NCI-H524 treated with DMSO at 0.1 percent for 48 hours (cell line): ENCODE results near the gene RHOA.
"Not testable (repeated sequence)": the region's sequence is repeated elsewhere in the genome, so short reads cannot be mapped to it uniquely, and the experiment has no call there.

Experiments used
- DNase-seq: peaks from one replicate; lab custom pipeline; 2025; lab: John Stamatoyannopoulos, UW

RHOA gene

DNA sequence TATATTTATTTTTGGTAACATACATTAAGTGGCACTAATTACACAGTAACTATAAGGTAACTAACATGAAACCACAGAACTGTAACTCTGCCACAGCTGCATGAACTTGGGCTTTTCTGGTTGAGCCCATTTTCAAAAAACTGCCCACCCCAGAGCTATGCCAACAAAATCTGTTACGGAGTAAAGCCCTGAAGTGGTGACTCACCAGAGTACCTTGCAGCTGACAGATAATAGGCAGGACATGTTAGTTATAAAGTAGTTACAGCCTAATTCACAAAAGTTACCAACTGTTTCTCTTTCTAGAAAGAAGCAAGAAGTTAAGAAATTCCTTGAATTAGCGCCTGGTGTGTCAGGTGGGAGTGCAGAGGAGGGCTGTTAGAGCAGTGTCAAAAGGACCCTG lies 52.2 kb downstream of the RHOA start:
- no peak for DNase-seq

DNA sequence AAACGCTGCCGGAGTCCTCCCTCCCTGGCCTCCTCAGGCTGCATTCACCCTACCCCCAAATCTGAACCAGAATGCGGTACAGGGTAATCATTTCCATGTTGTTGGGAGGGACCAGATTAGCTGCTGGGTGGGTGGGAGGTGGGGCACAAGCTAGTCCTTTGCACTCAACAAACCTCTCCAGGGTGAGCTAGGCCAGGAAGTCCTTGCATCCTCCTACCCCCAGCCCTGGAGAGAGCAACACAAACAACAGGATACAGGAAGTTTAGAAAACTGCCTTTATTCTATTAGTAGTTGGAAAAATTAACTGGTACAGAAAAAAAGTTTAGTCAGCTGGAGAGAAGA lies 52.9 kb downstream of the RHOA start:
- no peak for DNase-seq

DNA sequence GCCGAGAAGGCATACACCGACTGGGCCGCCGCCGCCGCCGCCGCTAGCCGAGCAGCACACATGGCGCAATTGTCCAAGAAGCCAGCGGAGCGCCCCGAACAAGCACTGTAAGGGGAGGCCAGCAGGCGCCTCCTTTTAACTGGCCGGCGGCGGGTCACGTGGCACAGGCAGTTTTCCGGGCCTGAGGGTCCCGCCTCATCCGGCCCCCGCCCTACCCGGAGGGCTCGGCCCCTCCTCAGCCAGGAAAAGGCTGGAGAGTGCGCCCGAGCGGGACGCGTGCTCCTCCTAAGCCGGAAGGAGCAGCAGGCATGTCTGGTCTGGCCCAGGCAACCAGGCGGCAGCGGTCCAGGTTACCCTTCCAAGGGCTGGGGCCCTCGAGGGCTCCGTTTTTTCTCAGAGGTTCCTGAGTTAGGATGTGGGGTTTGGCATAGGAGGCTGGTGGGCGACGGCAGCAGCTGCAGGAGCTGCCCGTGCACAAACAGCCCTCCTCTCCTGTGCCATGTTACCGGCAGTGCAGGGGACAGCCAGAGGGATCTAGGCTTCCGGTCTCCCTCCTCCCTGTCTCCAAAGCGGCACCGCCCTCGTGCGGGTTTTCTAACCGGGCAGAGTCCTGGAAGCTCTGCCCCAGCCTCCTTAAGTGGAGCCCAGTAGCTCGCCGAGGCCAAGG lies 53.4 kb downstream of the RHOA start, which contains the start of gene GPX1:
GPX1 (minus strand) TSS at position 137 of the 667 bp plus-strand sequence; CDS start at position 62, 75 bp downstream.
- DNase-seq = peak; percentile 79

DNA sequence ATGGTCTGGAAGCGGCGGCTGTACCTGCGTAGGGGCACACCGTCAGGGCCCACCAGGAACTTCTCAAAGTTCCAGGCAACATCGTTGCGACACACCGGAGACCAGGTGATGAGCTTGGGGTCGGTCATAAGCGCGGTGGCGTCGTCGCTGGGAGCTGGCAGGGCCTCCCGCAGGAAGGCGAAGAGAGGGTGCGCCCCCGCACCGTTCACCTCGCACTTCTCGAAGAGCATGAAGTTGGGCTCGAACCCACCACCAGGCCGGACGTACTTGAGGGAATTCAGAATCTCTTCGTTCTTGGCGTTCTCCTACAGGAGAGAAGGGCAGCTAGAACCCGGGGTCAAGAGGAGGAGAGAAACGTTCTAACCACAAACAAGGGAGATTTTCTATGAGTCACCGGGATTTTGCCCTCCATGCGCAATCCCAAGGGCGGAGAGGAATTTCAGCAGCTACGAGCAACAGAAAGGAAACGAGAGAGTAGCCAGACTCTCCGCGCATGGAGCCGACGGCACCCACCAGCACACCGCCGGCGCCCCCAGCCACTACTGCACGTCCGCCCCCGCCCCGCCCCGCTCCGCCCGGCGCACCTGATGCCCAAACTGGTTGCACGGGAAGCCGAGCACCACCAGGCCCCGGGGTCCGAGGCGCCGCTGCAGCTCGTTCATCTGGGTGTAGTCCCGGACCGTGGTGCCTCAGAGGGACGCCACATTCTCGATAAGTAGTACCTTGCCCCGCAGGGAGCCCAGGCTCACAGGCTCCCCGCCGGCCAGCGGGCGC lies 54.1 kb downstream of the RHOA start:
- DNase-seq = not testable (repeated sequence)

DNA sequence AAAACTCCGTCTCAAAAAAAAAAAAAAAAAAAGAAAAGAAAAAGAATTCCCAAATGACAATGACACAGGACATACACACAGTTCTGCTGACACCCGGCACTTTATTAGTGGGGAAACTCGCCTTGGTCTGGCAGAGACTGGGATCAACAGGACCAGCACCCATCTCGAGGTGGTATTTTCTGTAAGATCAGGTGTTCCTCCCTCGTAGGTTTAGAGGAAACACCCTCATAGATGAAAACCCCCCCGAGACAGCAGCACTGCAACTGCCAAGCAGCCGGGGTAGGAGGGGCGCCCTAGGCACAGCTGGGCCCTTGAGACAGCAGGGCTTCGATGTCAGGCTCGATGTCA lies 54.7 kb downstream of the RHOA start:
- not testable (repeated sequence) for DNase-seq

DNA sequence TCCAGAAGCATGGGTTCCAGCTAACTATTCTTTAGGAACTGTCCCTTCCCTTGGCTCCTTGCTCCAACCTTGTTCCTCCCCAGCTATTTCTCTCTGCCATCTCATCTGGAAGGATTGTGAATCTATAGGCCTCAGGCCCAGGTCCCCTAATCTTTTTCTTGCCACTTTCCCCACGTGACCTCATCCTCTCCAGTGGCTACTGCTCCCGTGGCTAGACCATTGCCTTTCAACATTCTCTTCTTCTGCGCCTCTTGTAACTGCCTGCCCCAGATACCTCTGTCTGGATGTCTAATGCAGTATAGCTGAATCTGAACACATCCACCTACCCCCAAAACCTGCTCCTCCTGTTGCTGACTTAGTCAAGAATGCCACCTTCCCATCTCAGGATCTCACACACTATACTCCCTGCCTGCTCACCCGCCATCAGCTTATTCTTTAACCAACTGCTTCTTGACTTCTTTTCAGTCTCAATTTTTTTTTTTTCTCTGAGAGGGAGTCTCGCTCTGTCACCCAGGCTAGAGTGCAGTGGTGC lies 58.8 kb downstream of the RHOA start:
- DNase-seq = no peak

DNA sequence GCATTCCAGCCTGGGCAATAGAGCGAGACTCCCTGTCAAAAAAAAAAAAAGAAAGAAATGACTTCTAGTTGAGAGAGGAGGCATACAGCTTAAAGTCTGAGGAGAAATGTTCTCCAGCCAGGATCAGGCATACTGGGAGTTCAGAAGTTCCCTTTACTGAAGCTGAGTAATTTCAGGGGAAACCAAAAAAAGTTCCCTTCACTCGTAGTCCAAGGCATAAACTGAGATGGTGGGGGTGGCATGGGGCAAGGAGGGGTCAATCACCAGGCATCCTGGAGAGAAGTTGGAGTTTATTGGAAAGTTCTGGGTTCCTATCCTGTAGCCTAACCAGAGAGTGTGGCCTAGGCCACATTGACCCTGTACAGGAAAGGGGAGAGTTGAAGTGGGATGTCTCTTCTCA lies 59.5 kb downstream of the RHOA start:
- no peak for DNase-seq

DNA sequence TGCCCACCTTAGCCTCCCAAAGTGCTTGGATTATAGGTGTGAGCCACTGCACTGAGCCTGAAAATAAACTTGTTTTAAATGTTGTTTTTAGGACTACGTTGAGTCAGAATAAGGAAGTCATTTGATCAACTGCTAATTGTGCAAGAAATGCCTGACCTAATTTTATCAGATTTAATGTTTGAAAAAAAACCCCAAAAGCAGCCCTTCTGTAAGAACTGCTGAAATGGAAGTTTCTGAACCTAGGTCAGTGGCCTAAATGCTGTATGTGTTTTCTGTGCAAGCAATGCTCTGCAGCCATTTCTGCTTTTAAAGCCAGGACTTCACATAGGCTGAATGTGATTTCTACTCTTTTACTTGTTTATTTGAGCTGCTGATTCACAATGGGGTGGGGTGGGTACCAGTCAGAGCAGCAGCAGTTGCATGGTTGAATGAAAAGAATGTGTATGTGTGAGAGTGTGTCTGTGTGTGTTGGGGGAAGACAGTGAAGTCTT lies 60.2 kb downstream of the RHOA start:
- no peak for DNase-seq

DNA sequence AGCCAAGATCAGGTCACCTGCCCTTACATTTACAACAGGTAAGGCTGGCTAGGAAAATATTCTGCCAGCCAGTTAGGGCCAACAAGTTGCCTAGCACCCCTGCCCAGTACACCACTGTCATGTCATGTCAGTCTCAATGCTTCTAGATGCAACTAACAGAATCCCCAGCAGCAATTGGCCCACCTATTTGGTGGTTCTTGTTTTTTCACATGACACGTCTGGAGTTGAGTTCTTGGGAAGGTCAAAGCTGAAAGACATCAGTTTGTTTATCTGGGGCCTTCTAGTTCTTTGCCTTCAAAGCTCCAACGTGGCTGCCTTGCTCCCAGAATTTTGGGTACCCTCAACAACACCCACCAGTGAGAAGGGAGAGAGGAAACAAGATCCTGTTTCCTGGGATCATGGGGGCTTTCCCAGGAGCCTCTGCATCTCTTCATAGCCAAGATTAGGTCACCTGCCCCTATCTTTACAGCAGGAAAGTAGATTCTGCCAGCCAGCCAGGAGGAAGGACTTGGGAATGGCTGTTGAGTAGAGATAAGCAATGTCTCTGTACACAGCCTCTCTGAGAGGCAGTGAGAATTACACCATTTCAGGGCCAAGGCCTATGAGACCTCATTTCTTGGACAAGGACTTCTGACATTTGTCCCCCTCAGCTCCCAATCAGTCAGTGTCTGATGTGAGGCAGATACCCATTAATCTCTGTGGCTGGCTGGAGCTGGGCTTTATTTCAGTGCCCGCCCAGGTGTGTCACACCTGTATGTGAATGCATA lies 62.2 kb downstream of the RHOA start:
- DNase-seq = no peak

DNA sequence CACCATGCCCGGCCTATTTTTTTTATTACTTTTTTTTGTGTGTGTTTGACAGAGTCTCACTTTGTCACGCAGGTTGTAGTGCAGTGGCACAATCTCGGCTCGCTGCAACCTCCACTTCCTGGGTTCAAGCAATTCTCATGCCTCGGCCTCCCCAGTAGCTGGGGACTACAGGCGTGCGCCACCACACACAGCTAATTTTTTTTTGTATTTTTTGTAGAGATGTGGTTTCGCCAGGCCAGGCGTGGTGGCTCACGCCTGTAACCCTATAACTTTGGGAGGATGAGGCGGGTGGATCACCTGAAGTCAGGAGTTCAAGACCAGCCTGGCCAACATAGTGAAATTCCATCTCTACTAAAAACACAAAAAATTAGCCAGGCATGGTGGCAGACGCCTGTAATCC lies 63.4 kb downstream of the RHOA start:
- not testable (repeated sequence) for DNase-seq

DNA sequence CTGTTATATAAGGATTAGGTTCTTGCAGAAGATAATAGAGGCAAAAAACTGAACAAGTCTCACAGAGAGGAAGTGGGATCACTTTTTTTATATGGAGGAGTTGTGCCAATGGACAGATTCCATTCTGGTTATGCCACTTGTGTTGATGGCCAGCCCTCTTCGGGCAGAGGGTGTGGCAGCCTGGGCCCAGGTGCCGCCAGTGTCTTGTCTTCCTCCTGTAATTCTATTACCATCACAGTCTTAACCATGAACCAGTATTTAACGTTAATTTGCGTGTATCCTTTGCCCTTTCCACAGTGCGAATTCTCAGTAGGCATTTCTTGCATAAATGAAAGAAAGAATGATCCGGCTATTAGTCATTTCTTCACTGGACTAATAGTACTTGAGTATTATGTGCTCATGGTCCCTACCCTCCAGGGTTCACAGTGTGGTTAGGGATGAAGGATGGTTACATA lies 65.0 kb downstream of the RHOA start:
- no peak for DNase-seq

DNA sequence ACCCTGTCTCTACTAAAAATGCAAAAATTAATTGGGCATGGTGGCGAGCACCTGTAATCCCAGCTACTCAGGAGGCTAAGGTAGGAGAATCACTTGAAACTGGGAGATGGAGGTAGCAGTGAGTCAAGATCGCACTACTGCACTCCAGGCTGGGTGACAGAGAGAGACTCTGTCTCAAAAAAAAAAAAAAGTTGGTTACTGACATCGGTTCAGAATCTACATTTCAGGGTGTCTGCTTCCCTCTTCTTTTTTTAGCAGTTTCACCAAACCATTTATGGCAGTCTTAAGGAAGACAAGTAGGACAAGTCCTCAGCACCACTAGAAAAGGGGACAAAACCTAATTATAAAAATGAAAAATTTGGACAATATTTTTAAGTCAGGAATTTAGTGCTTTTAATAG lies 68.6 kb downstream of the RHOA start:
- DNase-seq = no peak

DNA sequence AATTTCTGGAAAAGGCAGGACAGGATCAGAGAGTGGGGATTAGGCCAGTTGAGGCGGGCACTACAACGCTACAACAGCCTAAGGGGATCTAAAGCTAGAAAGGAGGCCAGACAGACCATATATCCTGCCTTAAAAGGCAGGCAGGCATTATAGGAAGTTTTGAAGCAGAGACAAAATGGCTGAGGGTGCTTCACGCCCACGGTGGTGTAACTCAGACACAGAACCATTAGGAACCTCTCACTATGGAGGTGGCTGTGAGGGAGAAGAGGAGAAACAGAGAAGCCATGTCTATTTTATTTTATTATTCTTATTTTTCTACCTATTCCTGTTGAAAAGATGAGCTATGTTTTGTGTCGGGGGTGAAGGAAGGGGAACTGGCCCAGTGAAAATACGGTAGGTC lies 69.8 kb downstream of the RHOA start:
- DNase-seq = no peak

DNA sequence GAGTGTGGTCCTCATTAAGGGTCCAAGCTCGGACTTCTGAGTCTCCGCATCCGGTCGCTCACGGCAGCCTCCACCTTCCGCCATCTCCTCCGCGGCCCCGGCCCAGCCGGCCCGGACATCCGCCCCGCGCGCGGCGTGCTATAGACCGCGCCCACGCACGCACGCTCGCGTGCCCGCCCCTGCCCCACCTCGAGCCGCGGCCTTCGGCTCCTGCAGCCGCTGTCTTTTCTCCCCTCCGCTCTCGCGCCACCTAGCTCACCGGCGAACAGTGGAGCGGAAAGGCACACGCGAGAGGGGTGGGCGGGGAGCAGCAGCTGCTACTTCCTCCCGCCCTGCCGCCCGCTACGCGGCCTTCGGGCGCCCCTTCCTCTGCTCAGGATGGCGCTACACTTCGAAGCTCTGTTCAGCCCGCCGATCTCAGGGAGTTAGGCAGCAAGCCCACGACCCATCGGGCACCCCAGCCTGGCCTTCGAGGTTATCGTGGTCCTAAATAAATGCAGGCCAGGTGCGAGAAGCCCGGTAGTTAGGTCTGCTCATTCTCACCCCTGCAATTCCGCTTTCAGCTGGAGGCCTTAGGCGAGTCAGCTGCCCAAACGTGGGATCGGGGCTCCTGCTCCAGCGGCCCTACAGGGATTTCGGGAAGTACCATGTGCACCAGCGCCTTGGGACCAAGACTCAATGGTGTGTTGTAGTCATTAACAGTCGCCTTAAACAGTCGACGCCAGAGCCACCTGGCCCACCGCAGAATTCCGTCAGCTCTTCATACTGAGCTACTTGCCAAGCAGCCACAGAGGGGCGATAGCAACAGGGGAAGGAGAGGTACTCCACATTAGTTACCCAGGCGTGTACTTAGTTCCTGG lies 71.6 kb downstream of the RHOA start, which contains the start of gene USP4:
USP4 (minus strand) TSS at position 113 of the 860 bp plus-strand sequence; CDS start at position 84, 29 bp downstream.
- peak; percentile 71 for DNase-seq

DNA sequence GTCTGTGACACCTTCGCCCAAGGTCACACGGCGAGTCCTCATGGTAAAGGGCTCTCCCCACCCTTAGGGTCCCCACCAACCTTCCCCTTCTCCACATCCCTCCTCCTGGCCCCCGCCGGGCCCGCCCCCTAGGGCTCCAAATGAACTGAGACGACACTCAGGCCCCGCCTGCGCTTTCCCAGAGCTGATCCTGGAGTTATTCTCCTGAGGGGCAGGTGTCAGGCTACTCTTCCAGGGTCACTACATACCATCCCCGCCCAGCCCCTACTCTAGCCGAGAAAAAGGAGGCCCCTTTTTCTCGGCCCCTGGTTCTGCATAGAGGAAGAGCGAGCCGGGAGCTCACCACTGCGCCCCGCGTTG lies 72.2 kb downstream of the RHOA start:
- no peak for DNase-seq

DNA sequence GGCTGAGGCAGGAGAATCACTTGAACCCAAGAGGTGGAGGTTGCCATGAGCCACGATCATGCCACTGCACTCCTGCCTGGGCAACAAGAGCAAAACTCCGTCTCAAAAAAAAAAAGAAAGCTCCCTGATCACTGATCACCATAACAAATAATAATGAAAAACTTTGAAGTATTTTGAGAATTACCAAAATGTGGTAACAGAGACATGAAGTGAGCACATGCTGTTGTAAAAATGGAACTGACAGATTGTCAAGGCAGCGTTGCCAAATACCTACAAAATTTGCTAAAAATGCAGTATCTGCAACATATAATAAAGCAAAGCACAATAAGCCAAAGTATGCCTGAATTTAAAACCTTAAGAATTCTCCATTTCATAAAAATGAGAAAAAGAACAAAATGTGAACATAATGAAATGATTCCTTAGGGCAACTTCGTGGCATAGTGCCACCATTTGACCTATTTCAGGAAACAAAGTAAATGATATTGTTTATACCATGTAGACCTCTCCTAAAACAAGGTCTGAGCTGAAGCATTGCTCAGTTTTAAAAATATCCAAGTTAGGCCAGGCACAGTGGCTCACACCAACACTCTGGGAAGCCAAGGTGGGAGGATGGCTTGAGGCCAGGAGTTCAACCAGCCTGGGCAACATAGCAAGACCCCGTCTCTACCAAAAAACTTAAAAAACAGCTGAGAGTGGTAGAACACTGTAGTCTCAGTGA lies 77.7 kb downstream of the RHOA start:
- no peak for DNase-seq

DNA sequence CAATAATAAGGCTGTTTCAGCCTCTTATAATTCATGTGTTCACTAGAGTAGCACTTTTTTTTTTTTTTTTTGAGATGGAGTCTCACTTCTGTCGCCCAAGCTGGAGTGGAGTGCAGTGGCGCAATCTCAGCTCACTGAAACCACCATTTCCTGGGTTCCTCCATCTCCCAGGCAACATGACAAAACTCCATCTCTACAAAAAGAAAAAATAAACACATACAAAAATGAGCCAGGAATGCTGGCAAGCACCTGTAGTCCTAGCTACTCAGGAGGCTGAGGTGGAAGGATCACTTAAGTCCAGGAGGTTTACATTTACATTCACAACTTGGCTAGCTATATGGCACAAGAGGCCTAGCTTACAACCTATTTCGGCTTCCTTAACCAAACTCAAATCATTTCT lies 78.7 kb downstream of the RHOA start:
- DNase-seq = no peak

DNA sequence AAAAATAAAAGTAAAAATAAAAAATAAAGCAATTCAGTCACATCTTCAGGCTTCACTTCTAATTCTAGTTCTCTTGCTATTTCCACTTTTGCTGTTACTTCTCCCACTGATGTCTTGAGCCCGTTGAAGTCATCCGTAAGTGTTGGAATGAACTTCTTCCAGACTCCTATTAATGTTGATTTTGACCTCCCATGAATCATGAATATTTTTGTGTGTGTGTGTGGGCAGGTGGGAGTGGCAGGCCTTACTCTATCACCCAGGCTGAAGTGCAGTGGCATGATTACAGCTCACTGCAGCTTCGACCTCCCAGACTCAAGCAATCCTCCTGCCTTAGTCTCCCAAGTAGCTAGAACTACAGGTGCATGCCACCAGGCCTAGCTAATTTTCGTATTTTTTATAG lies 82.6 kb downstream of the RHOA start:
- no peak for DNase-seq

DNA sequence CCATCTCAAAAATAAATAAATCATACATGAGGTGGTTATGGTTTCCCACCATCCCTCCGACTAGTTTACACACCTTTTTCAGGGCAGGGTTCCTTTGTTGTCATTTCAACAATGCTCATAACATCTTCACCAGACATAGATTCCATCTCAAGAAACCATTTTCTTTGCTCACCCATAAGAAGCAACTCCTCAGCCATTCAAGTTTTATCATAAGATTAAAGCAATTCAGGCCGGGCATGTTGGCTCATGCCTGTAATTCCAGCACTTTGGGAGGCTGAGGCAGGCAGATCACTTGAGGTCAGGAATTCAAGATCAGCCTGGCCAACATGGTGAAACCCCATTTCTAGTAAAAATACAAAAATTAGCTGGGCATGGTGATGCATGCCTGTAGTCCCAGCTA lies 83.4 kb downstream of the RHOA start:
- not testable (repeated sequence) for DNase-seq

DNA sequence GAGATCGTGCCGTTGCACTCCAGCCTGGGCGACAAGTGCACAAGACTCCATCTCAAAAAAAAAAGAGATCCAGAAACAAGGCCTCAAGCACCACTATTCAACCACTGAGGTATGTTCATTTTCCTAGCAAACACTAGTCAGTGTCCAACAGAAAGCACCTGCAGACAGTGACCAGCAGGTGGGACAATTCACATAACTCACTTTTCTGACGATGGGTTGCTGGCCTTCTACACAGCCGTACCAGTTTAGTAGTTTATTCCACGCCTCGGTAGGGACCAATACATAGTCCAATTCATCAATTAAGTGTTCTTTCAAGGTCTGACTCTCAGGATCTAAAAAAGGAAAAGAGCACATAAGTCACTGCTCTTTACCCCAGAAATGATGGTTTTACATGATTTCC lies 84.3 kb downstream of the RHOA start:
- DNase-seq = no peak

DNA sequence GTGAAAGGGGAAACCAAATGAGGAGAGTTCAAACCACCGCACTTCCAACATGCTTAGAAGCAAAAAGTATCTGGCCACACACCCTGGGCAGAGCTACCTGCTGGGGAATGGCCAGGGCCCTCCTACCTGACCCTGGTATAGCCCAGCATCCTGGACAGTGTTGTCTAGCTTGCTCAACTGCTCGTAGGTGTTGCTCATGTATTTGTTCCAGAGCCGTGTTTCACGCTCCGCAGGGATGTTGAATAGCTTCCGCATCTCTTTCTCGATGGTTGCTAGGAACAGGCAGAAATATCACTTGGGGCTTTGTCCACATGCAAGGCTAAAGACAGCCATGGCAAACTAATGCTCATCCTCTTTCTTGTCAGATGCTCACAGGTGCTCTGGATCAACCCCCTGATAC lies 87.0 kb downstream of the RHOA start:
- DNase-seq = no peak
